SK-N-SH (cell line): ENCODE results near the gene ZNF180. TPM values are rescaled to one million over a fixed set of nuclear protein-coding genes. Genes with fewer than 3 reads are reported as not detected.

Experiments
- CTCF ChIA-PET: fragments of 300-600, 350-600 bp; formaldehyde crosslinking; extraction: SDS; loops from one replicate; lab custom pipeline; 2021; lab: Yijun Ruan, JAX
- POLR2A ChIA-PET: fragments of 350-600 bp; sonication (Branson Sonifier 250); formaldehyde crosslinking; extraction: SDS; loops from one replicate; lab custom pipeline; 2020; ENCODE audit warnings: antibody characterized with exemption, inconsistent platforms; lab: Yijun Ruan, JAX
- DNase-seq: peaks from one replicate; pipeline ENCODE4 v3.0.0; 2012
- H2AFZ ChIP-seq: fragments of 200-600 bp; sonication (generic); 2 replicates; pipeline ENCODE4 v1.8.1; 2016; ENCODE audit warnings: antibody characterized with exemption, mild to moderate bottlenecking, low read depth
- H3F3A ChIP-seq: fragments of 200-600 bp; sonication (generic); replicated peaks from 2 replicates; pipeline ENCODE3; 2016; ENCODE audit warnings: antibody characterized with exemption, mild to moderate bottlenecking; ENCODE audit not compliant: insufficient read depth
- H3K27ac ChIP-seq, 2 experiments: fragments of 200-500 bp in 1 of 2; fragments of 200-600 bp in 1 of 2; sonication (Bioruptor generic) in 1 of 2; sonication (generic), shearing (Covaris generic) in 1 of 2; 2 replicates each; pipeline versions ENCODE4 v1.5.1 to v1.6.1; 2014 to 2016; ENCODE audit warnings: low read depth in 2 of 2, inconsistent platforms in 1 of 2, low read length in 1 of 2, mild to moderate bottlenecking in 1 of 2, mixed read lengths in 1 of 2
- H3K27me3 ChIP-seq: fragments of 200-600 bp; sonication (generic), shearing (Covaris generic); 2 replicates; pipeline ENCODE4 v1.6.1; 2016; ENCODE audit warnings: mixed run types; ENCODE audit not compliant: insufficient read depth
- H3K36me3 ChIP-seq, 2 experiments: fragments of 200-500 bp in 1 of 2; fragments of 200-600 bp in 1 of 2; sonication (Bioruptor generic) in 1 of 2; sonication (generic) in 1 of 2; replicated peaks in 1 of 2; 2 replicates each; pipeline versions ENCODE3 to v1.5.1; 2014 to 2016; ENCODE audit warnings: low read length in 1 of 2, mild to moderate bottlenecking in 1 of 2; ENCODE audit not compliant: insufficient read depth in 2 of 2, control insufficient read depth in 1 of 2
- H3K4me1 ChIP-seq, 2 experiments: fragments of 200-500 bp in 1 of 2; fragments of 200-600 bp in 1 of 2; sonication (Bioruptor generic) in 1 of 2; sonication (generic), shearing (Covaris generic) in 1 of 2; 2 replicates each; pipeline versions ENCODE4 v1.5.1 to v1.6.1; 2014 to 2016; ENCODE audit warnings: low read depth in 1 of 2, low read length in 1 of 2, mixed run types in 1 of 2; ENCODE audit not compliant: insufficient read depth in 2 of 2, control insufficient read depth in 1 of 2
- H3K4me2 ChIP-seq: fragments of 200-600 bp; sonication (generic), shearing (Covaris generic); 2 replicates; pipeline ENCODE4 v1.6.1; 2017; ENCODE audit warnings: mixed run types
- H3K4me3 ChIP-seq, 2 experiments: fragments of 200-500 bp in 1 of 2; fragments of 200-600 bp in 1 of 2; sonication (Bioruptor generic) in 1 of 2; sonication (generic), shearing (Covaris generic) in 1 of 2; 2 replicates each; pipeline versions ENCODE4 v1.5.1 to v1.8.1; 2014 to 2016; ENCODE audit warnings: low read depth in 2 of 2, inconsistent platforms in 1 of 2, low read length in 1 of 2, mild to moderate bottlenecking in 1 of 2, mixed read lengths in 1 of 2, moderate library complexity in 1 of 2
- H3K79me2 ChIP-seq: fragments of 200-600 bp; sonication (generic); 2 replicates; pipeline ENCODE4 v1.8.1; 2017; ENCODE audit warnings: mild to moderate bottlenecking; ENCODE audit not compliant: insufficient read depth
- H3K9ac ChIP-seq: fragments of 200-600 bp; sonication (generic); 2 replicates; pipeline ENCODE4 v1.6.1; 2017; ENCODE audit warnings: mixed run types
- H3K9me2 ChIP-seq: fragments of 200-600 bp; sonication (generic); 2 replicates; pipeline ENCODE4 v1.6.1; 2017; ENCODE audit warnings: mixed run types
- H3K9me3 ChIP-seq: fragments of 200-600 bp; sonication (generic); 2 replicates; pipeline ENCODE4 v1.6.1; 2017; ENCODE audit warnings: mixed run types, mild to moderate bottlenecking, moderate library complexity
- H4K20me1 ChIP-seq: fragments of 200-600 bp; sonication (generic); 2 replicates; pipeline ENCODE4 v1.6.1; 2017; ENCODE audit warnings: mild to moderate bottlenecking, mixed run types; ENCODE audit not compliant: insufficient read depth
- CTCF ChIP-seq: fragments of 200-600 bp; sonication (generic); IDR thresholded peaks from 2 replicates; pipeline ENCODE4 v1.6.1; 2017; ENCODE audit warnings: antibody characterized with exemption, mild to moderate bottlenecking, moderate library complexity
- ELF1 ChIP-seq: IDR thresholded peaks from 2 replicates; pipeline ENCODE4 v1.4.0; 2012
- EZH2phosphoT487 ChIP-seq: fragments of 200-600 bp; sonication (generic); IDR thresholded peaks from 2 replicates; pipeline ENCODE4 v1.6.1; 2017; ENCODE audit warnings: low read depth, mixed run types, mild to moderate bottlenecking, antibody characterized with exemption, moderate library complexity, borderline replicate concordance
- FOXM1 ChIP-seq: IDR thresholded peaks from 2 replicates; pipeline ENCODE4 v1.4.0; 2012; ENCODE audit warnings: low read depth, mild to moderate bottlenecking
- GABPA ChIP-seq: IDR thresholded peaks from 2 replicates; pipeline ENCODE4 v1.4.0; 2012; ENCODE audit warnings: low read depth, mild to moderate bottlenecking
- GATA2 ChIP-seq: sonication (generic); formaldehyde crosslinking; IDR thresholded peaks from 2 replicates; pipeline ENCODE4 v1.5.0; 2020; ENCODE audit warnings: mild to moderate bottlenecking, missing genetic modification reagents
- IRF3 ChIP-seq: fragments of 150-350 bp; IDR thresholded peaks from 2 replicates; pipeline ENCODE4 v1.6.1; 2016; ENCODE audit warnings: mild to moderate bottlenecking, low read depth, low read length
- MXI1 ChIP-seq: IDR thresholded peaks from 2 replicates; pipeline ENCODE4 v1.6.1; 2012; ENCODE audit warnings: mild to moderate bottlenecking, low read depth, low read length, improper control_type of control experiment
- NRF1 ChIP-seq: IDR thresholded peaks from 2 replicates; pipeline ENCODE4 v1.6.1; 2012; ENCODE audit warnings: low read depth, mild to moderate bottlenecking, low read length
- POLR2AphosphoS5 ChIP-seq: IDR thresholded peaks from 2 replicates; pipeline ENCODE4 v1.6.1; 2012; ENCODE audit warnings: low read depth, low read length
- RCOR1 ChIP-seq: fragments of 150-350 bp; IDR thresholded peaks from 2 replicates; pipeline ENCODE4 v1.6.1; 2017; ENCODE audit warnings: antibody characterized with exemption, low read length
- SIN3A ChIP-seq: IDR thresholded peaks from 2 replicates; pipeline ENCODE4 v1.6.1; 2012; ENCODE audit warnings: low read depth, mild to moderate bottlenecking, low read length, moderate library complexity, borderline replicate concordance
- SMC3 ChIP-seq: IDR thresholded peaks from 2 replicates; pipeline ENCODE4 v1.6.1; 2012; ENCODE audit warnings: low read depth, low read length, improper control_type of control experiment
- TEAD4 ChIP-seq: IDR thresholded peaks from 2 replicates; pipeline ENCODE4 v1.4.0; 2012; ENCODE audit warnings: mild to moderate bottlenecking, borderline replicate concordance; ENCODE audit not compliant: insufficient read depth
- YY1 ChIP-seq: IDR thresholded peaks from 2 replicates; pipeline ENCODE4 v1.4.0; 2012; ENCODE audit warnings: low read depth, mild to moderate bottlenecking
- WGBS: methylation state at CpG from one replicate; pipeline ENCODE4 v1.1.6; 2017; ENCODE audit warnings: low lambda C conversion rate; 5-methylcytosine and 5-hydroxymethylcytosine counted together
- polyA plus RNA-seq, 3 experiments: library from polyadenylated mRNA; depleted of rRNA; stranded (reverse); fragments of >200 nt; gene quantifications; 2 replicates each; pipeline ENCODE4 v1.2.3, GENCODE V29; 2012
- TF ChIP-seq, protein P1 (sequence below): IDR thresholded peaks from 2 replicates; pipeline ENCODE4 v1.4.0; 2012; ENCODE audit warnings: low read depth
- TF ChIP-seq, protein P2 (sequence below): IDR thresholded peaks from 2 replicates; pipeline ENCODE4; 2012

ZNF180 gene
- polyA plus RNA-seq, 1 of the 3 experiments (the other 2 are of a cell fraction): 1.5 TPM

DNA sequence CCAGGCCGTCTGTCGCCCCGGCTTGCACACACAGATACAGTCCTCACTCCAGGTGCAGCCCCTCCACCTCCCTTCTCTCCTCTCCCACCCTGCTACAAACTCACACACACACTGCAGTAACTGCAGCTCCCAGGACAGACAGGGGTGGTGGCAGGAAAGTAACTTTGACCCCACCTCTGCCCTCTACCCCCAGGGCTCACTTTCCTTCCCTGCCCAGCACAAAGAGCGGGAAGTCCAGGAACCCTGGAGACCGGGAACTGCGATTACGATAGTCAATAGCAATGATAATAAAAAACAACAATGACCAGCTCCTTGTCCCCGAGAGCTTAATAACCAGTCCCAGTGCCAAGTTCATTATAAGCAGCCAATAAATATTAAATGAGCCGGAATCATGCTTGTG lies 29.2 kb upstream of the ZNF180 start, which contains the start of gene CEACAM20:
CEACAM20 (minus strand) TSS at position 140 of the 400 bp plus-strand sequence. CDS start 166 bp downstream, outside the sequence.
- H3K9me2 ChIP-seq: no peaks in the 10 kb centered on the region
- no peak within 1 kb of the TSS for H3K9ac ChIP-seq
- WGBS: 16% methylated on average over 9 of the region's 9 CpGs
- H3K4me1 ChIP-seq: no peaks in the 10 kb centered on the region
- POLR2A ChIA-PET: no interaction called here
- H3K79me2 ChIP-seq: no peaks in the 10 kb centered on the region
- CTCF ChIA-PET: interaction anchor here (1.2 to 1.7 kb wide), 3 partner anchors 41 to 194 kb away, joined by 3 to 7 read pairs (median 3); no protein-coding TSS in a partner anchor
- no peaks in the 10 kb centered on the region for H4K20me1 ChIP-seq
- no peak within 1 kb of the TSS for H3K27ac ChIP-seq
- H3K4me3 ChIP-seq: no peak within 1 kb of the TSS
- TF ChIP-seq FOXM1 (no peak), NRF1 (no peak), RCOR1 (no peak), ELF1 (no peak), GATA2 (no peak), MXI1 (no peak), SMC3 (no peak), TEAD4 (no peak), SIN3A (no peak), CTCF (no peak), POLR2AphosphoS5 (no peak), IRF3 (no peak), GABPA (no peak), YY1 (no peak), EZH2phosphoT487 (no peak)
- TF ChIP-seq, protein P1, sequence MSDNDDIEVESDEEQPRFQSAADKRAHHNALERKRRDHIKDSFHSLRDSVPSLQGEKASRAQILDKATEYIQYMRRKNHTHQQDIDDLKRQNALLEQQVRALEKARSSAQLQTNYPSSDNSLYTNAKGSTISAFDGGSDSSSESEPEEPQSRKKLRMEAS: no peak
- TF ChIP-seq, protein P2, sequence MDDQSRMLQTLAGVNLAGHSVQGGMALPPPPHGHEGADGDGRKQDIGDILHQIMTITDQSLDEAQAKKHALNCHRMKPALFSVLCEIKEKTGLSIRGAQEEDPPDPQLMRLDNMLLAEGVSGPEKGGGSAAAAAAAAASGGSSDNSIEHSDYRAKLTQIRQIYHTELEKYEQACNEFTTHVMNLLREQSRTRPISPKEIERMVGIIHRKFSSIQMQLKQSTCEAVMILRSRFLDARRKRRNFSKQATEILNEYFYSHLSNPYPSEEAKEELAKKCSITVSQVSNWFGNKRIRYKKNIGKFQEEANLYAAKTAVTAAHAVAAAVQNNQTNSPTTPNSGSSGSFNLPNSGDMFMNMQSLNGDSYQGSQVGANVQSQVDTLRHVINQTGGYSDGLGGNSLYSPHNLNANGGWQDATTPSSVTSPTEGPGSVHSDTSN: no peak
- no peaks in the 10 kb centered on the region for H3F3A ChIP-seq
- H3K27me3 ChIP-seq: peaks cover 74% of the 10 kb centered on the region; the same call in 1 of the 2 replicates
- DNase-seq: no peak
- H3K9me3 ChIP-seq: no peaks in the 10 kb centered on the region
- no peak within 1 kb of the TSS for H2AFZ ChIP-seq
- no peak within 1 kb of the TSS for H3K4me2 ChIP-seq
- no peaks in the 10 kb centered on the region for H3K36me3 ChIP-seq
